HepG2 (cell line): ENCODE data around the gene SLC2A6. TPM values are rescaled to one million over a fixed set of nuclear protein-coding genes. Genes with fewer than 3 reads are reported as not detected.
A peak's percentile ranks its signal among the peaks of the same experiment; 100 is the strongest.

Source experiments
- ATAC-seq: fragments of 200-7000 bp; cut with Tn5 transposase; 3 replicates; pipeline ENCODE4 v1.9.1; 2020; ENCODE audit warnings: mild to moderate bottlenecking, moderate library complexity
- BruUV-seq: library from RNA; stranded (reverse); fragments of 400-500 nt; replicated peaks from 2 replicates; lab custom pipeline; 2021; lab: Mats Ljungman, UMichigan
- CTCF ChIA-PET: fragments of 300-600 bp; formaldehyde crosslinking; extraction: SDS; loops from one replicate; lab custom pipeline; 2021; ENCODE audit warnings: low total read pairs, inconsistent platforms, low intra/inter-chr PET ratio; lab: Yijun Ruan, JAX
- POLR2A ChIA-PET: fragments of 350-600 bp; sonication (Branson Sonifier 250); formaldehyde crosslinking; loops from one replicate; lab custom pipeline; 2020; ENCODE audit warnings: antibody characterized with exemption, inconsistent platforms; lab: Yijun Ruan, JAX
- DNase-seq: peaks from one replicate; pipeline ENCODE4 v3.0.0-alpha.2; 2015; ENCODE audit warnings: low spot score
- FAIRE-seq: peaks from 3 replicates; lab custom pipeline; 2011; peaks lifted over from hg19 to GRCh38; lab: Jason Lieb, UNC
- H2AFZ ChIP-seq: one replicate; pipeline ENCODE4 v1.6.1; 2011; ENCODE audit warnings: low read length, inconsistent platforms
- H3K27ac ChIP-seq: fragments of 300-600 bp; 3 replicates; pipeline ENCODE4 v1.8.0; 2011; ENCODE audit warnings: mixed run types, mild to moderate bottlenecking, mixed read lengths, low read length, inconsistent platforms; ENCODE audit not compliant: insufficient read depth; ENCODE audit errors: extremely low read length
- H3K27me3 ChIP-seq, 2 experiments: fragments of 200-600 bp in 1 of 2; 2 replicates in 1 of 2; 3 replicates in 1 of 2; pipeline versions ENCODE4 v1.6.0 to v1.8.0; 2011; ENCODE audit warnings: low read length in 2 of 2, mild to moderate bottlenecking in 2 of 2, moderate library complexity in 2 of 2, inconsistent platforms in 1 of 2; ENCODE audit not compliant: insufficient read depth in 2 of 2, control insufficient read depth in 1 of 2
- H3K36me3 ChIP-seq, 2 experiments: fragments of 200-600 bp in 1 of 2; replicated peaks in 1 of 2; 2 replicates in 1 of 2; 3 replicates in 1 of 2; pipeline versions ENCODE4 v1.5.1 to v1.8.0; 2011; ENCODE audit warnings: low read length in 2 of 2, inconsistent platforms in 1 of 2; ENCODE audit not compliant: insufficient read depth in 2 of 2, control insufficient read depth in 1 of 2
- H3K4me1 ChIP-seq: 2 replicates; pipeline ENCODE4 v1.5.1; 2012; ENCODE audit warnings: low read length, inconsistent platforms; ENCODE audit not compliant: insufficient read depth
- H3K4me2 ChIP-seq: 2 replicates; pipeline ENCODE4 v1.6.0; 2011; ENCODE audit warnings: low read depth, low read length, inconsistent platforms
- H3K4me3 ChIP-seq, 3 experiments: fragments of 200-600 bp in 1 of 3; sonication (generic), shearing (Covaris generic) in 1 of 3; replicated peaks in 1 of 3; 2 replicates each; pipeline ENCODE4 v1.5.1; 2011 to 2016; ENCODE audit warnings: low read length in 3 of 3, inconsistent platforms in 2 of 3, low read depth in 2 of 3, mild to moderate bottlenecking in 2 of 3, control low read depth in 1 of 3, mixed read lengths in 1 of 3; ENCODE audit not compliant: insufficient read depth in 1 of 3
- H3K79me2 ChIP-seq: one replicate; pipeline ENCODE4 v1.6.1; 2011; ENCODE audit warnings: low read length, inconsistent platforms; ENCODE audit not compliant: insufficient read depth
- H3K9ac ChIP-seq: 2 replicates; pipeline ENCODE4 v1.6.0; 2011; ENCODE audit warnings: mild to moderate bottlenecking, low read depth, low read length, inconsistent platforms; ENCODE audit not compliant: insufficient read depth
- H3K9me3 ChIP-seq: 2 replicates; pipeline ENCODE4 v1.5.1; 2012; ENCODE audit warnings: mild to moderate bottlenecking, low read length
- H4K20me1 ChIP-seq: 2 replicates; pipeline ENCODE4 v1.6.0; 2011; ENCODE audit warnings: inconsistent platforms, mild to moderate bottlenecking, low read length, moderate library complexity; ENCODE audit not compliant: insufficient read depth
- ARNTL ChIP-seq: sonication (generic); formaldehyde crosslinking; IDR thresholded peaks from 2 replicates; pipeline ENCODE4 v1.4.0; 2020; ENCODE audit warnings: mild to moderate bottlenecking, missing genetic modification reagents
- ATF7-NPFF ChIP-seq: sonication (generic); formaldehyde crosslinking; IDR thresholded peaks from 2 replicates; pipeline ENCODE4 v1.8.1; 2023; ENCODE audit warnings: mild to moderate bottlenecking, low read depth, missing genetic modification reagents, moderate library complexity
- NFIB ChIP-seq: sonication (generic); formaldehyde crosslinking; IDR thresholded peaks from 2 replicates; pipeline ENCODE4 v1.9.0; 2021; ENCODE audit warnings: missing genetic modification reagents, mild to moderate bottlenecking, borderline replicate concordance
- PAWR ChIP-seq: sonication (generic); formaldehyde crosslinking; IDR thresholded peaks from 2 replicates; pipeline ENCODE4 v1.4.0; 2020; ENCODE audit warnings: missing genetic modification reagents, mild to moderate bottlenecking, borderline replicate concordance
- PRMT3 ChIP-seq: sonication (generic); formaldehyde crosslinking; IDR thresholded peaks from 2 replicates; pipeline ENCODE4 v1.8.1; 2022; ENCODE audit warnings: low read depth, mild to moderate bottlenecking, moderate library complexity, missing genetic modification reagents, borderline replicate concordance
- RFX3 ChIP-seq: IDR thresholded peaks from 2 replicates; pipeline ENCODE4 v1.6.1; 2016; ENCODE audit warnings: missing biosample characterization, missing genetic modification reagents
- SIN3B ChIP-seq: fragments of 150-350 bp; IDR thresholded peaks from 2 replicates; pipeline ENCODE4 v1.6.1; 2014; ENCODE audit warnings: low read length
- SKI ChIP-seq: fragments of 450-650 bp; IDR thresholded peaks from one replicate; pipeline ENCODE4 v1.6.1; 2018; ENCODE audit warnings: mild to moderate bottlenecking; ENCODE audit not compliant: partially characterized antibody
- TAF1 ChIP-seq: sonication (generic); formaldehyde crosslinking; IDR thresholded peaks from 2 replicates; pipeline ENCODE4 v1.4.0; 2020; ENCODE audit warnings: missing genetic modification reagents
- ZFP36 ChIP-seq: fragments of 150-350 bp; IDR thresholded peaks from 2 replicates; pipeline ENCODE4 v1.6.1; 2018; ENCODE audit warnings: borderline replicate concordance, low read length, low read depth; ENCODE audit not compliant: partially characterized antibody
- ZIK1 ChIP-seq: sonication (generic); formaldehyde crosslinking; IDR thresholded peaks from 2 replicates; pipeline ENCODE4 v1.5.0; 2020; ENCODE audit warnings: mild to moderate bottlenecking, low read depth, missing genetic modification reagents, borderline replicate concordance
- ZMYM3 ChIP-seq: sonication (generic); formaldehyde crosslinking; IDR thresholded peaks from 2 replicates; pipeline ENCODE4 v1.5.1; 2020; ENCODE audit warnings: mild to moderate bottlenecking, missing genetic modification reagents
- ZNF160 ChIP-seq: sonication (generic); formaldehyde crosslinking; IDR thresholded peaks from 2 replicates; pipeline ENCODE4 v1.8.0; 2022; ENCODE audit warnings: mild to moderate bottlenecking, inconsistent platforms, missing genetic modification reagents
- ZNF260 ChIP-seq: sonication (generic); formaldehyde crosslinking; IDR thresholded peaks from 2 replicates; pipeline ENCODE4 v1.4.0; 2020; ENCODE audit warnings: missing genetic modification reagents, low read depth, mild to moderate bottlenecking, borderline replicate concordance
- ZNF768 ChIP-seq: sonication (generic); formaldehyde crosslinking; IDR thresholded peaks from 2 replicates; pipeline ENCODE4 v1.4.0; 2020; ENCODE audit warnings: missing genetic modification reagents
- WGBS: methylation state at CpG from one replicate; pipeline ENCODE4 v1.1.6; 2017; ENCODE audit warnings: low lambda C conversion rate; 5-methylcytosine and 5-hydroxymethylcytosine counted together
- in situ Hi-C: cut with HindIII; loops from 2 replicates; pipeline ENCODE4 v1.10.0; 2017; ENCODE audit warnings: low pct_unique_long_range_greater_than_20kb; ENCODE audit not compliant: extremely low pct_ligation_motif_present
- intact Hi-C: fragments of 100-400 bp; cut with micrococcal nuclease; formaldehyde crosslinking; loops from one replicate; pipeline ENCODE4 v1.10.0; 2022; ENCODE audit not compliant: unreplicated experiment
- polyA plus RNA-seq, 8 experiments: library from polyadenylated mRNA; depleted of rRNA in 3 of 8; stranded (reverse) in 7 of 8; unstranded in 1 of 8; fragments of >200 nt; fragmentation: Illumina TruSeq in 4 of 8; extraction: Trizol in 4 of 8; gene quantifications; 2 replicates each; pipeline versions ENCODE4 v1.2.1 to v1.2.3, GENCODE V29; 2011 to 2016; ENCODE audit warnings: low read depth in 4 of 8, missing spikeins in 1 of 8, mixed read lengths in 1 of 8; ENCODE audit not compliant: insufficient read depth in 1 of 8
- total RNA-seq, 5 experiments: library from RNA; depleted of rRNA; stranded (reverse); fragments of >200 nt; fragmentation: Illumina TruSeq; extraction: Trizol; gene quantifications; 2 replicates each; pipeline ENCODE4 v1.2.3, GENCODE V29; 2016; ENCODE audit warnings: low read depth in 1 of 5
- TF ChIP-seq, protein P1 (sequence below): IDR thresholded peaks from 2 replicates; pipeline ENCODE4 v1.6.1; 2016; ENCODE audit warnings: mild to moderate bottlenecking
- TF ChIP-seq, protein P2 (sequence below): sonication (generic); formaldehyde crosslinking; IDR thresholded peaks from 2 replicates; pipeline ENCODE4 v1.5.1; 2020; ENCODE audit warnings: missing genetic modification reagents, mild to moderate bottlenecking, borderline replicate concordance

Gene SLC2A6
- total and polyA plus RNA-seq, 2 of the 13 experiments (the other 11 are each of a cell fraction or from before 2014, with no cell fraction given): 4.1 to 15.0 TPM

DNA sequence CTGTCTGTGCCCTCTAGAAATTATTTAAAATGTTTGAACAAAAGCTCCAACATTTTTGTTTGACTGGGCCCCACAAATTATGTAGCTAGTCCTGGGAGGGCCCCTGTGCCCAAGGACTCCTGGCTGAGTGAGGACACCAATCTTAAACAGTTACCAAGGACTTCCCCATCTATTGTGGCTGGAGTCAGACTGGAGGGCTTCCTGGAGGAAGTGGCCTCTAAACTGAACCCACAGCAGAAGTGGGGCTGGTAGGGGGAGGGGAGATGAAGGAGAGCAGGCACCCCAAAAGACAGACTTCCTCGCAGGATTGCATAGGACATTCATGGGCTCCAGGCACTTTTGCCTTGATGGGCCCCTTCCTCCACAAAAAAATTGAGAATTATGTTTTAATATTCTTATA is 48.7 kb downstream of the SLC2A6 start:
- TF ChIP-seq ATF7-NPFF (CRISPR knock-in tag) (no peak), SKI (no peak), RFX3 (CRISPR knock-in tag) (no peak), ARNTL (CRISPR knock-in tag) (no peak), PAWR (CRISPR knock-in tag) (no peak), ZFP36 (peak; percentile 77), TAF1 (CRISPR knock-in tag) (no peak), ZNF260 (CRISPR knock-in tag) (no peak), ZIK1 (CRISPR knock-in tag) (no peak), PRMT3 (no peak), ZNF768 (CRISPR knock-in tag) (no peak), NFIB (no peak), ZNF160 (CRISPR knock-in tag) (no peak), ZMYM3 (CRISPR knock-in tag) (0 out of 2 replicates have a peak, but pooled peaks have one; percentile 11), SIN3B (no peak)
- TF ChIP-seq, protein P1, sequence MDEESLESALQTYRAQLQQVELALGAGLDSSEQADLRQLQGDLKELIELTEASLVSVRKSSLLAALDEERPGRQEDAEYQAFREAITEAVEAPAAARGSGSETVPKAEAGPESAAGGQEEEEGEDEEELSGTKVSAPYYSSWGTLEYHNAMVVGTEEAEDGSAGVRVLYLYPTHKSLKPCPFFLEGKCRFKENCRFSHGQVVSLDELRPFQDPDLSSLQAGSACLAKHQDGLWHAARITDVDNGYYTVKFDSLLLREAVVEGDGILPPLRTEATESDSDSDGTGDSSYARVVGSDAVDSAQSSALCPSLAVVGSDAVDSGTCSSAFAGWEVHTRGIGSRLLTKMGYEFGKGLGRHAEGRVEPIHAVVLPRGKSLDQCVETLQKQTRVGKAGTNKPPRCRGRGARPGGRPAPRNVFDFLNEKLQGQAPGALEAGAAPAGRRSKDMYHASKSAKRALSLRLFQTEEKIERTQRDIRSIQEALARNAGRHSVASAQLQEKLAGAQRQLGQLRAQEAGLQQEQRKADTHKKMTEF (CRISPR knock-in tag): no peak
- TF ChIP-seq, protein P2, sequence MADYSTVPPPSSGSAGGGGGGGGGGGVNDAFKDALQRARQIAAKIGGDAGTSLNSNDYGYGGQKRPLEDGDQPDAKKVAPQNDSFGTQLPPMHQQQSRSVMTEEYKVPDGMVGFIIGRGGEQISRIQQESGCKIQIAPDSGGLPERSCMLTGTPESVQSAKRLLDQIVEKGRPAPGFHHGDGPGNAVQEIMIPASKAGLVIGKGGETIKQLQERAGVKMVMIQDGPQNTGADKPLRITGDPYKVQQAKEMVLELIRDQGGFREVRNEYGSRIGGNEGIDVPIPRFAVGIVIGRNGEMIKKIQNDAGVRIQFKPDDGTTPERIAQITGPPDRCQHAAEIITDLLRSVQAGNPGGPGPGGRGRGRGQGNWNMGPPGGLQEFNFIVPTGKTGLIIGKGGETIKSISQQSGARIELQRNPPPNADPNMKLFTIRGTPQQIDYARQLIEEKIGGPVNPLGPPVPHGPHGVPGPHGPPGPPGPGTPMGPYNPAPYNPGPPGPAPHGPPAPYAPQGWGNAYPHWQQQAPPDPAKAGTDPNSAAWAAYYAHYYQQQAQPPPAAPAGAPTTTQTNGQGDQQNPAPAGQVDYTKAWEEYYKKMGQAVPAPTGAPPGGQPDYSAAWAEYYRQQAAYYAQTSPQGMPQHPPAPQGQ (CRISPR knock-in tag): no peak
- H3K79me2 ChIP-seq: no peaks in the 10 kb centered on the region
- H3K9ac ChIP-seq: no peak overlapping the region
- ATAC-seq: no peak
- no peaks in the 10 kb centered on the region for H3K36me3 ChIP-seq
- no peak overlapping the region for H3K27ac ChIP-seq
- ChIA-PET POLR2A (no interaction called here), CTCF (no interaction called here)
- H4K20me1 ChIP-seq: no peaks in the 10 kb centered on the region
- BruUV-seq: no TSS peak
- intact Hi-C loops: no loop called here
- DNase-seq: no peak
- no peak overlapping the region for H2AFZ ChIP-seq
- FAIRE-seq: no peak
- H3K4me3 ChIP-seq: no peak overlapping the region
- H3K4me2 ChIP-seq: no peak overlapping the region
- in situ Hi-C loops: no loop called here
- no peaks in the 10 kb centered on the region; a peak in 1 of 5 replicates for H3K27me3 ChIP-seq
- 47% methylated on average over 1 of the region's 1 CpG for WGBS
- H3K4me1 ChIP-seq: peaks cover 23% of the 10 kb centered on the region
- H3K9me3 ChIP-seq: no peaks in the 10 kb centered on the region
